ENCODE data around the gene GOLIM4. TPM values are rescaled to one million over a fixed set of nuclear protein-coding genes. Genes with fewer than 3 reads are reported as not detected.
"Not testable (repeated sequence)": the region's sequence is repeated elsewhere in the genome, so short reads cannot be mapped to it uniquely, and the experiment has no call there.

The GOLIM4 gene, protein sequence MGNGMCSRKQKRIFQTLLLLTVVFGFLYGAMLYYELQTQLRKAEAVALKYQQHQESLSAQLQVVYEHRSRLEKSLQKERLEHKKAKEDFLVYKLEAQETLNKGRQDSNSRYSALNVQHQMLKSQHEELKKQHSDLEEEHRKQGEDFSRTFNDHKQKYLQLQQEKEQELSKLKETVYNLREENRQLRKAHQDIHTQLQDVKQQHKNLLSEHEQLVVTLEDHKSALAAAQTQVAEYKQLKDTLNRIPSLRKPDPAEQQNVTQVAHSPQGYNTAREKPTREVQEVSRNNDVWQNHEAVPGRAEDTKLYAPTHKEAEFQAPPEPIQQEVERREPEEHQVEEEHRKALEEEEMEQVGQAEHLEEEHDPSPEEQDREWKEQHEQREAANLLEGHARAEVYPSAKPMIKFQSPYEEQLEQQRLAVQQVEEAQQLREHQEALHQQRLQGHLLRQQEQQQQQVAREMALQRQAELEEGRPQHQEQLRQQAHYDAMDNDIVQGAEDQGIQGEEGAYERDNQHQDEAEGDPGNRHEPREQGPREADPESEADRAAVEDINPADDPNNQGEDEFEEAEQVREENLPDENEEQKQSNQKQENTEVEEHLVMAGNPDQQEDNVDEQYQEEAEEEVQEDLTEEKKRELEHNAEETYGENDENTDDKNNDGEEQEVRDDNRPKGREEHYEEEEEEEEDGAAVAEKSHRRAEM
- 1 to 10 TPM; 1.6 to 4.2 TPM for total RNA-seq

DNA sequence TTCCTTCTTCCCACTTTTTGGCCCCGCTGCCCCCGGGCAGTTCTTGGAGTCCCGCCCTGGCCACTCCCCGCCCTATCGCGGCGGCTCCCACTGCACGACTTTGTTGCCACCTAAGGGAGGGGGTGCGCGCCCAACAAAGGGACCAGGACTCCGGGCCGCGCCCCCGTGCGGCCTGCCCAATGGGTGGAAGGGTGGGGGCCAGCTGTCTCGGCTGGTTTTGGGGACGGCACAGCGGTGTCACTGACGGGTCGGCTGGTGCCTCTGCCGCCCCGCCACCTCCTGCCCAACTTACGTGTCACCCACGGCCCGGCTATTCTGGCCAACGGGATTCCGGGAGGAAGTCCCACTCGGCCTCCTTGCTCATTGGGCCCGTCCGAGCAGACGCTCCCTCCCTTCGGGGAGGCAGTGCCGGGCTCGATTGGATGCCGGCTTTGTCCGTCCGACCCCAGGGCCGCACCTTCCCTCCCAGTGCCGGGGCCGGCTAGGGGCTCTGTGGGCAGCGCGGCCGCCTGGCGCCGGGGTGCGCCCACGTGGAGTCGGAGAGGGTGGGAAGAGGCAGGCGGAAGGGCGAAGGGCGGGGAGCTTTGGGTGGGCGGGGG lies at the start of gene GOLIM4:
Gene GOLIM4, minus strand, starts transcription at position 314 of the 599 bp plus-strand sequence. CDS start 639 bp downstream, outside the sequence.
- H3K27ac Mint-ChIP-seq = peak within 1 kb of the TSS in 1 of 2 donors; percentile 72
- DNase-seq (ENCODE audit: low spot score in 2 of 2) (peak; percentile 47 to 77), ATAC-seq (peak; percentile 83 to 84)
- no peaks in the 10 kb centered on the region for H3K36me3 Mint-ChIP-seq
- H3K9me3 Mint-ChIP-seq = no peaks in the 10 kb centered on the region

DNA sequence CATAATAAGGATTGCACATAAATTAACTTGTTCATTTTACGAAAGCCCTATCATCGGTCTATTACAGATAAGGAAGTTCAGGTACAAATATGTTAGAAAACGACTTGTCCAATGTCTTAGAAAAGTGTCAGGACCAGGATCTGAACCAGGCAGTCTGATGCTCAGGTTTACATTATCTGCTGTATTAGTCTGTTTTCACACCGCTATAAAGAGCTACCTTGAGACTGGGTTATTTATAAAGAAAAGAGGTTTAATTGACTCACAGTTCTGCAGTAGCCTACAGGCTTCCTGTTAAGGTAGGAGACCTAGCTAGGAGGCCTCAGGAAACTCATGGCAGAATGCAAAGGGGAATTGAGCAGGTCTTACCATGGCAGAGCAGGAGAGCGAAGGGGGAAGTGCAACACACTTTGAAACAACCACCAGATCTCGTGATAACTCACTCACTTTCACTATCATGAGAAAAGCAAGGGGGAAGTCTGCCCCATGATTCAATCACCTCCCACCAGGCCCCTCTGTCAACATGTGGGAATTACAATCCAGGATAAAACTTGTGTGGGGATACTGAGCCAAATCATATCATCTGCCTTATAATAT lies 45.8 kb upstream of the GOLIM4 start:
- no peak overlapping the region for H3K27ac Mint-ChIP-seq

DNA sequence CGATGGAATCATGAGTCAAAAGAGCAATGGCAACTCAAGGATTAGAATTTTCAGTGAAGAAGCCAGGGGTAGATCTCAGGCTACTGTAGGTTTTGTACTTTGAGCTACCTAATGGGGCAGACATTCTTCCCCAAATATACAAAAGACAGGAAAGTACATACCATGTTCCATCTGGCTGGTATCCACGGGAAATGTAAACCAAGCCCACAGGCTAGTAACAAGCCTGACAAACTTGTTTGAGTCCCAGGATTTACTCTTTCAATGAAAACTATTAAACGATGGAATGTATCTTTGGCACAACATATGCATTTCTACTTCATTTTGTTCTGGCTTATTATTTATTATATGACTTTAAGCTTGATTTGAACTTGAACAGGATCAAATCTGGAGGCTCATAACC lies 44.2 kb upstream of the GOLIM4 start:
- no peak overlapping the region for H3K27ac Mint-ChIP-seq
- no peaks in the 10 kb centered on the region for H3K9me3 Mint-ChIP-seq
- no peak for ATAC-seq
- no peaks in the 10 kb centered on the region for H3K36me3 Mint-ChIP-seq
- no peak for DNase-seq (ENCODE audit: low spot score in 2 of 2)

More for the DNA sequence above, 45.8 kb upstream of the GOLIM4 start:
- ATAC-seq (no peak), DNase-seq (ENCODE audit: low spot score in 2 of 2) (no peak)
- Mint-ChIP-seq H3K36me3 (no peaks in the 10 kb centered on the region), H3K9me3 (no peaks in the 10 kb centered on the region)

DNA sequence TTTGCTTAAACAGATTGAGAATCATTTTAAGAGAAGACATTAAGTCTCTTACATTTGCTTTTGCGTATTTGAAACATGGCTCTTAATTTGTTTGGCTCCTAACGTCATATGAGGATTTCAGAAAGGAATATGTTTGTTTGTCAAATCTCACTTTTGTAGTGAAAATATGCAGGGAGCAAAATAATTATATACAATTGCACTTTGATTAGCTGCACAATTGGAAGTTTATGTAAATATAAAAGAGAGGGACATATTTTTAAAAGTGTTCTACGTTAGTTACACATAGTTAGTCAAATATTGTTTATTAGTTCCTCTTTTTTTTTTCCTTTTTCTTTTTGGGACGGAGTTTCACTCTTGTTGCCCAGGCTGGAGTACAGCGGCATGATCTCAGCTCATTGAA lies 42.7 kb upstream of the GOLIM4 start:
- no peak for ATAC-seq
- no peaks in the 10 kb centered on the region for H3K36me3 Mint-ChIP-seq

DNA sequence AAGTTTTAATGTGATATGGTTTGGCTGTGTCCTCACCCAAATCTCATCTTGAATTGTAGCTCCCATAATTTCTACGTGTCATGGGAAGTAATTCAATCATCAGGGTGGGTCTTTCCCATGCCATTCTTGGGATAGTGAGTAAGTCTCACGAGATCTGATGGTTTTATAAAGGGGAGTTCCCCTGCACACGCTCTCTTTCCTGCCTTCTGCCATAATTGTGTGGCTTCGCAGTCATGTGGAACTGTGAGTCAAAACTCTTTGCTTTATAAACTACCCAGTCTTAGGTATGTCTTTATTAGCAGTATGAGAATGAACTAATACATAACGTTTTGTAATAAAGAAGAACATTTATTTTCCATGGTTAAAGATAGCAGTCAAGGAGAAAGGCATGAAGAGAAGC lies 39.2 kb upstream of the GOLIM4 start:
- DNase-seq (ENCODE audit: low spot score in 2 of 2) = no peak
- Mint-ChIP-seq H3K27ac (no peak overlapping the region), H3K36me3 (no peaks in the 10 kb centered on the region), H3K9me3 (peaks cover 4 to 9% of the 10 kb centered on the region in 2 donors)
- ATAC-seq = no peak

More for the DNA sequence above, 42.7 kb upstream of the GOLIM4 start:
- Mint-ChIP-seq H3K9me3 (no peaks in the 10 kb centered on the region), H3K27ac (no peak overlapping the region)
- DNase-seq (ENCODE audit: low spot score in 2 of 2) = no peak

DNA sequence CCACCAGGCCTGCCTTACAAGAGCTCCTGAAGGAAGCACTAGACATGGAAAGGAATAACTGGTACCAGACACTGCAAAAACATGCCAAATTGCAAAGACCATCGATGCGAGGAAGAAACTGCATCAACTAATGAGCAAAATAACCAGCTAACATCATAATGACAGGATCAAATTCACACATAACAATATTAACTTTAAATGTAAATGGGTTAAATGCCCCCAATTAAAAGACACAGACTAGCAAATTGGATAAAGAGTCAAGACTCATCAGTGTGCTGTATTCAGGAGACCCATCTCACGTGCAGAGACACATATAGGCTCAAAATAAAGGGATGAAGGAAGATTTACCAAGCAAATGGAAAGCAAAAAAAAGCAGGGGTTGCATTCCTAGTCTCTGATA lies 34.5 kb upstream of the GOLIM4 start:
- Mint-ChIP-seq H3K36me3 (peaks cover 0 to 11% of the 10 kb centered on the region in 2 donors), H3K9me3 (peaks cover 11 to 18% of the 10 kb centered on the region in 2 donors)
- not testable (repeated sequence) for DNase-seq (ENCODE audit: low spot score in 2 of 2); H3K27ac Mint-ChIP-seq; ATAC-seq

DNA sequence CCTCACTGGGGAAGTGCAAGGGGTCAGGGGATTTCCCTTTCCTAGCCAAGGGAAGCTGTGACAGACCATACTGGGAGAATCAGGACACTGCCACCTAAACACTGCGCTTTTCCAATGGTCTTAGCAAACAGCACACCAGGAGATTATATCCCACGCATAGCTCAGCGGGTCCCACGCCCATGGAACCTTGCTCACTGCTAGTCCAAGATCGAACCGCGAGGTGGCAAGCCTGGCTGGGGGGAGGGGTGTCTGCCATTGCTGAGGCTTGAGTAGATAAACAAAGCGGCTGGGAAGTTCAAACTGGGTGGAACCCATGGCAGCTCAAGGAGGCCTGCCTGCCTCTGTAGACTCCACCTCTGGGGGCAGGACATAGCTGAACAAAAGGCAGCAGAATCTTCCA lies 32.7 kb upstream of the GOLIM4 start:
- H3K27ac Mint-ChIP-seq; DNase-seq (ENCODE audit: low spot score in 2 of 2); ATAC-seq: not testable (repeated sequence)
- Mint-ChIP-seq H3K36me3 (peaks cover 0 to 11% of the 10 kb centered on the region in 2 donors), H3K9me3 (peaks cover 11 to 18% of the 10 kb centered on the region in 2 donors)

DNA sequence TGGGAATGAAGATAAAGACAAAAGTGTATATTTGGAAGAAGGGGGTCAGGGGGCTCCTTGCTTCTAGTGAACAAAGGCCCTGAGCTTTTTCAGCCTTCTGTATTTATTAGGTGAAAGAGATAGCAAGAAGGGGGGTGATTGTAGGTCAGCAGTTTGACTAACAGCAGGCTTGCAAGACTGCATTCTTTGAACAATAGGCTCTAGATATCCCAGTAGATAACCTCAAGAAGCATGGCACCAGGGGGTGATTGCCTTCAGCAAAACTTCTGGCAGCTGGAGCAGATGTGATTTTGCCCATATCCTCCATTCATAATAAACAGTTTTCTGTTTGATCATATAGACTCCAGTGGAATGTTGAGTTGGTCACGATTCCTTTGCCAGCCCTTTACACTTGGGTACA lies 31.7 kb upstream of the GOLIM4 start:
- DNase-seq (ENCODE audit: low spot score in 2 of 2) (no peak), ATAC-seq (no peak)
- H3K36me3 Mint-ChIP-seq = peaks cover 0 to 11% of the 10 kb centered on the region in 2 donors
- peaks cover 11 to 18% of the 10 kb centered on the region in 2 donors for H3K9me3 Mint-ChIP-seq
- H3K27ac Mint-ChIP-seq = no peak overlapping the region

DNA sequence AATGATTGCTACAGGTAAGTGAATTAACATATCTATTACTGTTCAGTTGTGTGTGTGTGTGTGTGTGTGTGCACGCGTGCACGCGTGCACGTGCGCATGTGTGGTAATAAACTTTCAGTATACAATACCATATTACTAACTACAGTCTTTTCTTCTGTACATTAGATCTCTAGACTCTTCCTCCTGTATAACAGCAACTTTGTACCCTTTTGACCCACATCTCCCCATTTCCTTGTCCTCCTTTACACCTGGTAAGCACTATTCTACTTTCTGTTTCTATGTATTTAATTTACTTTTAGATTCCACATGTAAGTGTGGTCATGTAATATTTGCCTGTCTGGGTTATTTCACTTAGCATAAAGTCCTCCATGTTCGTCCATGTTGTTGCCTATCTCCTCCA lies 29.1 kb upstream of the GOLIM4 start:
- DNase-seq (ENCODE audit: low spot score in 2 of 2) = no peak
- peaks cover 8% of the 10 kb centered on the region in 2 donors for H3K9me3 Mint-ChIP-seq
- ATAC-seq = no peak
- peaks cover 0 to 11% of the 10 kb centered on the region in 2 donors for H3K36me3 Mint-ChIP-seq
- H3K27ac Mint-ChIP-seq = no peak overlapping the region

DNA sequence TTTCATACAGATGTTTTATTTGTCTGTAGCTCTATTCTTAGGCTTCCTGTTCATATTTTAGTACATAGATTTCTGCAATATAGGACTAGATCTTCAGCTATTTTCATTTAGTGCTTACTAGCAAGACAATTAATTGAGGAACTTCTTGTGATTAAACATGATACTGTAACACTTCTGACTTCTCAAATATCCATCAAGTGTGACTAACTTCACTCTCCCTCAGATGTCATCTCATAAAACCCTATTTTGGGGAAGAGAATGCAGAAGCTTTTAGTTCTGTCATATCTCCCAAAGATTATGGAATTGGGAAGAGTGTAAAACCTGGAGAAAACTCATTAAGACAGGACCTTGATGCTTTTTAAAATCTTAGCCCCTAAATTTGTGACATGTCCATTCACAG lies 28.6 kb upstream of the GOLIM4 start:
- no peak for ATAC-seq
- Mint-ChIP-seq H3K27ac (no peak overlapping the region), H3K9me3 (peaks cover 3 to 5% of the 10 kb centered on the region in 2 donors), H3K36me3 (peaks cover 0 to 6% of the 10 kb centered on the region in 2 donors)
- DNase-seq (ENCODE audit: low spot score in 2 of 2) = no peak

DNA sequence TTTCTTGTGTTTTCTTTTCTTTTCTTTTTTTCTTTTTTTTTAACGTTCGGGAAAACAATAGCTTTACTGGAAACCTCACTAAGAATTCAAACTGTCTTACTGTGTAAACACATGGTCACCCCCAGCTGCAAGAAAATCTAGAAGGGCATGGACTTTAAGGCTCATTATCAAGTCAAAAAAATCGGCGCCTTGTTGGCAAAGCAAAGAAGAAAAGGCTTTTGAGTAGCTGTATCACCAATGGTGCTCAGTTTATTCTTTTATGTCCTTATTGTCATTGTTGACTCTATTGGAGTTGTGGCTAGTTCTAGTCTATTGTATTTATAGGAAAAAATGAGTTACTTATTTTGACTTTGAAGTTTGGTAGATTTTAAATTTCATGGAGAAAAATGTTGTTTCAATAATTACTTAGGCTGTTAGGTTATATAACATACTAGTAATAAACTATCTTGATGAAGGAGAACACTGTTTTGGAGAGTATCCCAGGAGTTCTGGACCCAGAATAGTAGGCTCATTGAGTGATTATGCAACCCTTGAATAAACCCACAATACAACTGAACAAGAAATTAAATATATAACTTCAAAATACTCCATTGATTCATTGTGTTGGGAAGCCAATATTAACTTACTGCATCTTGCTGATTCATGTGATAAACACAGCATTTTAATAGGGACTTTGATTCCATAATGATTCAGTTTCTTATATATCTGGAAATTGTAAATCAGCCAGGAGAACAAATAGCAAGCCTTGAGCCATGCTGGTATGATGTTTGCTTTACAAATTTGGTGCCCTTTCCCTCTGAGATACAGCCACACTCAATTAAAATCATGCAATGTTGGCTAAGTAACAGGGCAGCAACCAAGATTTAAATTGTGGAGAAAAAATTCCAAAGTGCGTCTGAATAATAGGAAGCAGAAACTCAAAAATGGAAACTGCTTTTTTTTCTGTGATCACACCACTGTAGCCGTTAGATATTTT lies 27.8 kb upstream of the GOLIM4 start:
- Mint-ChIP-seq H3K36me3 (no peaks in the 10 kb centered on the region), H3K9me3 (no peaks in the 10 kb centered on the region), H3K27ac (no peak overlapping the region)
- no peak for DNase-seq (ENCODE audit: low spot score in 2 of 2)
- ATAC-seq = no peak

DNA sequence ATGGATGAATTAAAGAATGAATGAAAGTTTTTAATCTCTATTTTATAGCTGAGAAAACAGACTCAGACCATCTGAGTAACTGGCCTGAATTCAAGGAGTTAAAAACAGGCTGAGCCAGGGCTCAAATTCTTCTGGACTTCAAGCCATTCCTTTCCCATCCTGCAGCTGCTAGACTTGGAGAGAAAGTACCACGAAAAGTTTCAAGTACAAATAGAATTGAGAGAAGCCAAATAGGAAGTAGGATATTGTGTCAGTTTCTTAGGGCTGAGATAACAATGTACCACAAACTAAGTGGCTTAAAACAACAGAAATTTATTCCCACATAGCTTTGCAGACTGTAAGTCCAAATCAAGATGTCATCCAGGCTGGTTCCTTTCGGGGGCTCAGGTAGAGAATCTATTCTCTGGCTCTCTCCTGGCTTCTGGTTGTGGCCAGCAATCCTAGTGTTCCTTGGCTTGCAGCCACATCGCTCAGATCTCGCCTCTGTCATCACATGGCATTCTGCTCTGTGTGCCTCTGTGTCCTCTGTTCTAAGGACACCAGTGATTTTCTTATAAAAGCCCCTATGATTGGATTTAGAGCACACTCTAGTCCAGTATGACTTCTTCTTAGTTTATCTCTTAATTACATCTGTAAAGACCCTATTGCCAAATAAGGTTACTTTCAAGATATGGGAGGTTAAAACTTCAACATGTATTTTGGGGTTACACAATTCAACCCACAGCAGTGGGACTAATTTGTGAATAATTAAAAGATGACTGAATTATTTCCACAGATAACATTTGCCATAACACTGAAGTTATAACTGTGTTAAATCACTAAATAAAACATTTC lies 25.7 kb upstream of the GOLIM4 start:
- H3K9me3 Mint-ChIP-seq = no peaks in the 10 kb centered on the region
- no peak for DNase-seq (ENCODE audit: low spot score in 2 of 2)
- no peak overlapping the region for H3K27ac Mint-ChIP-seq
- ATAC-seq = no peak
- H3K36me3 Mint-ChIP-seq = no peaks in the 10 kb centered on the region

DNA sequence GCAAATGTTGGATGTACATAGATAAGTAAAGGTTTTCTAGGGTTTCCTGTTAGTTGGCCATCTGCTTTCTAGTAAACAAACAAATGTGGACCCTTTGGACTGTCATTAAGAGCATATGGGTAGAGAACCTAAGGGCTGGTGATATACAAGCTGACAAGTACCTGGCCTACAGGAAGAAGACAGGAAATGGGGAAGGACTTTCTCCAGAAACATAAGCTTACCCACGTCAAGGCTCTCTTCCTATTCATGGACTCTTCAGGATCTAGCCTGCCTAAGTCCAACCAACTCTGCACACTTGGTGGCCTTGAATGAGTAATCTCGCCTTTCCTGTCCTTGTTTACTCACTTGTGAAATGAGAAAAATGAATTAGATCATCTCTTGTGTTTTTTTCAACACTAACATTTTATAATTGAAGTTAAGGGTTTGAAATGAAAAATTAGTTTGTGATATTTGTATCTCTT lies 22.2 kb upstream of the GOLIM4 start:
- H3K27ac Mint-ChIP-seq = no peak overlapping the region
- no peak for ATAC-seq
- H3K36me3 Mint-ChIP-seq = no peaks in the 10 kb centered on the region

DNA sequence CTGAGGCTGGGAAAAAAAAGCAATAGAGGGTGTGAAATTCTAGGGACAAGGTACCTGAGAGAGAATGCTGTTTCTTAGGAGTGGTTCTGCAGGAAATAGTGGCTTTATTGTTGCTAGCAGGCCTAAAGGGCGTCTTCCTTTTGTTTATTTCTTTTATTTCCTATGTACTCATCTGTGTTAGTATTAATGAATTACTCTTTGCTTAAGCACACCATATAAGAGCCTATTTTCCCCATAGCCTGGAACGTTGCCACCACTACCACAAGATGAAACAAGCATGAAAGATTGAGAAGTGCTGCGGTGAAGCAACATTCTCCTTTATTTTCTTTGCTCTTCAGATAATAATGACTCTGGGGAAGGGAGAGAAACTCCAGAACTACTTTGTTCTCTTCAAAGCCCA lies 21.3 kb upstream of the GOLIM4 start:
- no peaks in the 10 kb centered on the region for H3K36me3 Mint-ChIP-seq
- H3K9me3 Mint-ChIP-seq = no peaks in the 10 kb centered on the region
- no peak overlapping the region for H3K27ac Mint-ChIP-seq

More for the DNA sequence above, 22.2 kb upstream of the GOLIM4 start:
- H3K9me3 Mint-ChIP-seq = no peaks in the 10 kb centered on the region
- DNase-seq (ENCODE audit: low spot score in 2 of 2) = no peak

DNA sequence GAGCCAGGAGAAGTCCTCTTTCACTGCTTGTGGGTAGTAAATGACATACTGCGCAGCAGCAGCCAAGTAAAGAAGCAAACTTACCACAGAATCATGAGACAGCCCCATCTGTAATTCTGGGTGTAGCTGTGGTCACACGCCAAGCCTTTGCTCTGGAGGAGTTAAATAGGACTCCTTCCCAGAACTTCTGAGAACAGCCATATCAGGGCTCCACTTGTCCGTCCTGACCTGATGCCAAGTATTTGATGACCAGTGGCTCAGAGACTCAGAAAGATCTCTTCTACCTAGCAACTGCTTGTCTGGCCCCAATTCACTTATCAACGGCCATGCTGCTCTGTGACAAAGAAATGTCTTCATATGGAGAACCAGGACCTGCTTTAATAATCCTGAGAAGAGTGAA lies 20.6 kb upstream of the GOLIM4 start:
- DNase-seq (ENCODE audit: low spot score in 2 of 2) = no peak
- H3K27ac Mint-ChIP-seq = no peak overlapping the region
- ATAC-seq = no peak
- H3K36me3 Mint-ChIP-seq = no peaks in the 10 kb centered on the region
- no peaks in the 10 kb centered on the region for H3K9me3 Mint-ChIP-seq

More for the DNA sequence above, 21.3 kb upstream of the GOLIM4 start:
- DNase-seq (ENCODE audit: low spot score in 2 of 2) (no peak), ATAC-seq (no peak)

Measured in activated naive CD4-positive, alpha-beta T cell treated with anti-CD3 and anti-CD28 coated beads, Interleukin-2, amount 50 U/mL, for 72 hours (primary cell).